PFSK-1 (cell line): ENCODE measurements around the gene MLYCD.

Source experiments
- FOXP2 ChIP-seq: optimal IDR thresholded peaks from 2 replicates; pipeline ENCODE3; 2011; ENCODE audit warnings: borderline replicate concordance, control low read depth, inconsistent platforms; ENCODE audit not compliant: insufficient read depth; ENCODE audit errors: extremely low read length, extremely low read depth
- POLR2AphosphoS5 ChIP-seq: IDR thresholded peaks from 2 replicates; pipeline ENCODE4 v1.6.1; 2012; ENCODE audit warnings: low read depth, mild to moderate bottlenecking, control low read depth, low read length, moderate library complexity
- SIN3A ChIP-seq: IDR thresholded peaks from 2 replicates; pipeline ENCODE4 v1.6.1; 2012; ENCODE audit warnings: mild to moderate bottlenecking, low read length, moderate library complexity, borderline replicate concordance; ENCODE audit not compliant: insufficient read depth
- TAF1 ChIP-seq: IDR thresholded peaks from 2 replicates; pipeline ENCODE4 v1.6.1; 2012; ENCODE audit warnings: low read length, control low read depth, borderline replicate concordance; ENCODE audit not compliant: insufficient read depth
- TF ChIP-seq, protein P1 (sequence below), 2 experiments: IDR thresholded peaks; 2 replicates each; pipeline versions ENCODE4 v1.6.1 to v1.8.0; 2011 to 2012; ENCODE audit warnings: low read depth in 2 of 2, low read length in 2 of 2, control low read depth in 1 of 2, inconsistent platforms in 1 of 2, mild to moderate bottlenecking in 1 of 2, moderate library complexity in 1 of 2; ENCODE audit not compliant: insufficient read depth in 1 of 2

DNA sequence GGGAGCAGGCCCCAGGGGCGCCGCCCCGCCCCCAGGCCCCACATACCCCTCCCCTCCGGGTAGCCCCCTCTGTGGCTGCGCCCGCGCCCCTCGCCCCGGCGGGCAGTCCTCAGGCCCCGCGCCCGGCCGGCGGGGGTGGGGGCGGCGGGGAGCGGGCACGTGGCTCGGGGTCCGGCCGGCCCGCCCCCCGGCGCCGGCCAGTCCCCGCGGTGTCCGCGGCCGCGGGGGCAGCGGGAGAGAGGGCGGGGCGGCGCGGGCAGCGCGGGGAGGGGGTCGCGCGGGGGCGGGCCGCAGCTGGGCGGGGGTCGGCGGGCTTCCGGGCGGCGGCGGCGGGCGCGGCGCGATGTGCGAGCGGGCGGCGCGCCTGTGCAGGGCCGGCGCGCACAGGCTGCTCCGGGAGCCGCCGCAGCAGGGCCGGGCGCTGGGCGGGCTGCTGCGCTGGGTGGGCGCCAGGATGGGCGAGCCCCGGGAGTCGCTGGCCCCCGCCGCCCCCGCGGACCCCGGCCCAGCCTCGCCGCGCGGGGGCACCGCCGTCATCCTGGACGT lies 69.5 kb downstream of the MLYCD start:
- TF ChIP-seq, protein P1, sequence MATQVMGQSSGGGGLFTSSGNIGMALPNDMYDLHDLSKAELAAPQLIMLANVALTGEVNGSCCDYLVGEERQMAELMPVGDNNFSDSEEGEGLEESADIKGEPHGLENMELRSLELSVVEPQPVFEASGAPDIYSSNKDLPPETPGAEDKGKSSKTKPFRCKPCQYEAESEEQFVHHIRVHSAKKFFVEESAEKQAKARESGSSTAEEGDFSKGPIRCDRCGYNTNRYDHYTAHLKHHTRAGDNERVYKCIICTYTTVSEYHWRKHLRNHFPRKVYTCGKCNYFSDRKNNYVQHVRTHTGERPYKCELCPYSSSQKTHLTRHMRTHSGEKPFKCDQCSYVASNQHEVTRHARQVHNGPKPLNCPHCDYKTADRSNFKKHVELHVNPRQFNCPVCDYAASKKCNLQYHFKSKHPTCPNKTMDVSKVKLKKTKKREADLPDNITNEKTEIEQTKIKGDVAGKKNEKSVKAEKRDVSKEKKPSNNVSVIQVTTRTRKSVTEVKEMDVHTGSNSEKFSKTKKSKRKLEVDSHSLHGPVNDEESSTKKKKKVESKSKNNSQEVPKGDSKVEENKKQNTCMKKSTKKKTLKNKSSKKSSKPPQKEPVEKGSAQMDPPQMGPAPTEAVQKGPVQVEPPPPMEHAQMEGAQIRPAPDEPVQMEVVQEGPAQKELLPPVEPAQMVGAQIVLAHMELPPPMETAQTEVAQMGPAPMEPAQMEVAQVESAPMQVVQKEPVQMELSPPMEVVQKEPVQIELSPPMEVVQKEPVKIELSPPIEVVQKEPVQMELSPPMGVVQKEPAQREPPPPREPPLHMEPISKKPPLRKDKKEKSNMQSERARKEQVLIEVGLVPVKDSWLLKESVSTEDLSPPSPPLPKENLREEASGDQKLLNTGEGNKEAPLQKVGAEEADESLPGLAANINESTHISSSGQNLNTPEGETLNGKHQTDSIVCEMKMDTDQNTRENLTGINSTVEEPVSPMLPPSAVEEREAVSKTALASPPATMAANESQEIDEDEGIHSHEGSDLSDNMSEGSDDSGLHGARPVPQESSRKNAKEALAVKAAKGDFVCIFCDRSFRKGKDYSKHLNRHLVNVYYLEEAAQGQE (IDR thresholded peaks at IDR 0.05; ENCODE audit: insufficient read depth in 1 of 2, low read depth in 2 of 2, low read length in 2 of 2): no peak
- TF ChIP-seq TAF1 (no peak), SIN3A (no peak), POLR2AphosphoS5 (no peak), FOXP2 (no peak)
